Esophagus squamous epithelium (tissue), 4 donors: ENCODE results near the gene IFI27L1.

Source experiments
- POLR2A ChIP-seq, 4 donors: fragments of 450-650 bp; IDR thresholded peaks; one replicate each; pipeline ENCODE4 v1.6.1; 2017; ENCODE audit warnings: antibody characterized with exemption in 4 of 4, mild to moderate bottlenecking in 4 of 4, moderate library complexity in 3 of 4
- TF ChIP-seq, protein P1 (sequence below), 6 experiments: fragments of 450-650 bp in 4 of 6; fragments of 200-600 bp in 2 of 6; sonication (generic) in 2 of 6; IDR thresholded peaks; one replicate each; pipeline ENCODE4 v1.5.1; 2016 to 2019; ENCODE audit warnings: antibody characterized with exemption in 6 of 6, mild to moderate bottlenecking in 4 of 6, moderate library complexity in 4 of 6

GRCh38 chr14:94101748-94102147, 20.6 kb downstream of the IFI27L1 start:
- no peak for TF ChIP-seq POLR2A (IDR thresholded peaks at IDR 0.05)
- TF ChIP-seq, protein P1, sequence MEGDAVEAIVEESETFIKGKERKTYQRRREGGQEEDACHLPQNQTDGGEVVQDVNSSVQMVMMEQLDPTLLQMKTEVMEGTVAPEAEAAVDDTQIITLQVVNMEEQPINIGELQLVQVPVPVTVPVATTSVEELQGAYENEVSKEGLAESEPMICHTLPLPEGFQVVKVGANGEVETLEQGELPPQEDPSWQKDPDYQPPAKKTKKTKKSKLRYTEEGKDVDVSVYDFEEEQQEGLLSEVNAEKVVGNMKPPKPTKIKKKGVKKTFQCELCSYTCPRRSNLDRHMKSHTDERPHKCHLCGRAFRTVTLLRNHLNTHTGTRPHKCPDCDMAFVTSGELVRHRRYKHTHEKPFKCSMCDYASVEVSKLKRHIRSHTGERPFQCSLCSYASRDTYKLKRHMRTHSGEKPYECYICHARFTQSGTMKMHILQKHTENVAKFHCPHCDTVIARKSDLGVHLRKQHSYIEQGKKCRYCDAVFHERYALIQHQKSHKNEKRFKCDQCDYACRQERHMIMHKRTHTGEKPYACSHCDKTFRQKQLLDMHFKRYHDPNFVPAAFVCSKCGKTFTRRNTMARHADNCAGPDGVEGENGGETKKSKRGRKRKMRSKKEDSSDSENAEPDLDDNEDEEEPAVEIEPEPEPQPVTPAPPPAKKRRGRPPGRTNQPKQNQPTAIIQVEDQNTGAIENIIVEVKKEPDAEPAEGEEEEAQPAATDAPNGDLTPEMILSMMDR (IDR thresholded peaks at IDR 0.05), result no peak
